H1 (cell line): Measurements from ENCODE around the gene IL16. TPM values are rescaled to one million over a fixed set of nuclear protein-coding genes. Genes with fewer than 3 reads are reported as not detected.
A peak's percentile ranks its signal among the peaks of the same experiment; 100 is the strongest.

Experiments
- CTCF ChIA-PET: fragments of 300-600 bp; sonication (Branson Sonifier 250); formaldehyde crosslinking; loops from one replicate; lab custom pipeline; 2021; ENCODE audit not compliant: partially characterized antibody; lab: Charles Lee
- POLR2A ChIA-PET: fragments of 300-600 bp; sonication (Branson Sonifier 250); formaldehyde crosslinking; loops from one replicate; lab custom pipeline; 2021; ENCODE audit warnings: inconsistent platforms; ENCODE audit not compliant: partially characterized antibody; lab: Charles Lee
- DNase-seq, 2 experiments: peaks; one replicate each; pipeline versions ENCODE4 v3.0.0 to v3.0.0-alpha.2; 2010 to 2022; ENCODE audit warnings: low spot score in 2 of 2, low read depth in 1 of 2, mixed read lengths in 1 of 2
- FAIRE-seq: peaks from 2 replicates; lab custom pipeline; 2011; peaks lifted over from hg19 to GRCh38; lab: Jason Lieb, UNC
- H2AFZ ChIP-seq: 2 replicates; pipeline ENCODE4 v1.8.1; 2012; ENCODE audit warnings: low read length, inconsistent platforms
- H2AK5ac ChIP-seq: 2 replicates; pipeline ENCODE4 v1.6.1; 2013; ENCODE audit warnings: low read depth, low read length
- H2BK120ac ChIP-seq: replicated peaks from 2 replicates; pipeline ENCODE3; 2013; ENCODE audit warnings: low read depth, low read length, inconsistent platforms
- H2BK12ac ChIP-seq: 2 replicates; pipeline ENCODE4 v1.6.1; 2013; ENCODE audit warnings: low read depth, low read length
- H2BK15ac ChIP-seq: 2 replicates; pipeline ENCODE4 v1.6.1; 2013; ENCODE audit warnings: low read length
- H2BK20ac ChIP-seq: 2 replicates; pipeline ENCODE4 v1.6.1; 2013; ENCODE audit warnings: low read length
- H2BK5ac ChIP-seq: 2 replicates; pipeline ENCODE4 v1.6.1; 2013; ENCODE audit warnings: low read depth, low read length
- H3K14ac ChIP-seq: 2 replicates; pipeline ENCODE4 v1.6.1; 2013; ENCODE audit warnings: inconsistent platforms; ENCODE audit not compliant: insufficient read length
- H3K18ac ChIP-seq: 2 replicates; pipeline ENCODE4 v1.6.1; 2013; ENCODE audit warnings: low read length; ENCODE audit errors: extremely low read depth
- H3K23ac ChIP-seq: 2 replicates; pipeline ENCODE4 v1.6.1; 2013; ENCODE audit warnings: inconsistent platforms; ENCODE audit not compliant: insufficient read length
- H3K23me2 ChIP-seq: 2 replicates; pipeline ENCODE4 v1.6.1; 2013; ENCODE audit warnings: low read depth, low read length
- H3K27ac ChIP-seq: 2 replicates; pipeline ENCODE4 v1.6.1; 2011; ENCODE audit warnings: low read depth, low read length, inconsistent platforms
- H3K27me3 ChIP-seq, 4 experiments: replicated peaks in 1 of 4; 1 replicate in 1 of 4; 2 replicates in 3 of 4; pipeline versions ENCODE4 v1.6.1 to v1.8.1; 2011 to 2013; ENCODE audit warnings: low read length in 3 of 4, mild to moderate bottlenecking in 3 of 4, inconsistent platforms in 2 of 4, mixed read lengths in 2 of 4, moderate library complexity in 1 of 4; ENCODE audit not compliant: control insufficient read depth in 3 of 4, insufficient read depth in 3 of 4; ENCODE audit errors: extremely low read depth in 1 of 4
- H3K36me3 ChIP-seq, 4 experiments: 2 replicates each; pipeline versions ENCODE4 v1.6.1 to v1.8.1; 2011 to 2013; ENCODE audit warnings: mild to moderate bottlenecking in 4 of 4, low read length in 3 of 4, moderate library complexity in 2 of 4, control low read depth in 1 of 4, inconsistent platforms in 1 of 4; ENCODE audit not compliant: insufficient read depth in 4 of 4, control insufficient read depth in 2 of 4
- H3K4ac ChIP-seq: replicated peaks from 2 replicates; pipeline ENCODE3; 2013; ENCODE audit warnings: low read length, low read depth, mixed read lengths, inconsistent platforms; ENCODE audit not compliant: insufficient read length
- H3K4me1 ChIP-seq, 4 experiments: replicated peaks in 1 of 4; 1 replicate in 1 of 4; 2 replicates in 3 of 4; pipeline versions ENCODE4 v1.6.1 to v1.8.1; 2011 to 2013; ENCODE audit warnings: low read length in 3 of 4, inconsistent platforms in 2 of 4, mixed read lengths in 1 of 4; ENCODE audit not compliant: insufficient read depth in 4 of 4, control insufficient read depth in 3 of 4
- H3K4me2 ChIP-seq, 2 experiments: 2 replicates each; pipeline versions ENCODE4 v1.6.1 to v1.8.1; 2011 to 2013; ENCODE audit warnings: low read depth in 2 of 2, low read length in 2 of 2, control low read depth in 1 of 2, inconsistent platforms in 1 of 2, mild to moderate bottlenecking in 1 of 2; ENCODE audit not compliant: insufficient read depth in 1 of 2
- H3K4me3 ChIP-seq, 4 experiments: fragments of 200-600, 300-600 bp in 1 of 4; sonication (generic), shearing (Covaris generic), sonication (Bioruptor Twin) in 1 of 4; 2 replicates each; pipeline versions ENCODE4 v1.5.1 to v1.8.1; 2011 to 2016; ENCODE audit warnings: low read length in 4 of 4, low read depth in 3 of 4, control low read depth in 2 of 4, inconsistent platforms in 2 of 4, mild to moderate bottlenecking in 2 of 4, mixed read lengths in 1 of 4, moderate library complexity in 1 of 4; ENCODE audit not compliant: insufficient read depth in 2 of 4; ENCODE audit errors: extremely low read depth in 1 of 4
- H3K56ac ChIP-seq: replicated peaks from 2 replicates; pipeline ENCODE3; 2013; ENCODE audit warnings: low read depth, mild to moderate bottlenecking, mixed read lengths, low read length, inconsistent platforms; ENCODE audit not compliant: insufficient read length
- H3K79me1 ChIP-seq: 2 replicates; pipeline ENCODE4 v1.6.1; 2013; ENCODE audit warnings: low read depth, low read length, control low read depth
- H3K79me2 ChIP-seq, 2 experiments: 2 replicates each; pipeline versions ENCODE4 v1.6.1 to v1.8.1; 2012 to 2013; ENCODE audit warnings: low read length in 2 of 2, mild to moderate bottlenecking in 2 of 2, inconsistent platforms in 1 of 2; ENCODE audit not compliant: insufficient read depth in 2 of 2, control insufficient read depth in 1 of 2
- H3K9ac ChIP-seq, 4 experiments: replicated peaks in 1 of 4; 1 replicate in 1 of 4; 2 replicates in 3 of 4; pipeline versions ENCODE4 v1.6.1 to v1.8.1; 2011 to 2013; ENCODE audit warnings: low read depth in 3 of 4, low read length in 3 of 4, control low read depth in 2 of 4, mild to moderate bottlenecking in 2 of 4, moderate library complexity in 2 of 4, inconsistent platforms in 1 of 4; ENCODE audit errors: extremely low read depth in 1 of 4
- H3K9me3 ChIP-seq, 2 experiments: 2 replicates each; pipeline versions ENCODE4 v1.6.1 to v1.8.1; 2012 to 2013; ENCODE audit warnings: mild to moderate bottlenecking in 2 of 2, moderate library complexity in 2 of 2, control low read depth in 1 of 2, inconsistent platforms in 1 of 2, low read depth in 1 of 2, low read length in 1 of 2, mixed read lengths in 1 of 2; ENCODE audit not compliant: insufficient read depth in 2 of 2
- H4K20me1 ChIP-seq, 2 experiments: replicated peaks in 1 of 2; 2 replicates each; pipeline versions ENCODE3 to v1.8.1; 2011 to 2013; ENCODE audit warnings: inconsistent platforms in 2 of 2, low read length in 2 of 2, mild to moderate bottlenecking in 1 of 2; ENCODE audit not compliant: insufficient read depth in 2 of 2, control insufficient read depth in 1 of 2
- H4K5ac ChIP-seq: 2 replicates; pipeline ENCODE4 v1.6.1; 2013; ENCODE audit warnings: low read length, low read depth, mixed read lengths, inconsistent platforms; ENCODE audit not compliant: insufficient read length
- H4K8ac ChIP-seq: 2 replicates; pipeline ENCODE4 v1.8.0; 2013; ENCODE audit warnings: mild to moderate bottlenecking, moderate library complexity, low read length, inconsistent platforms; ENCODE audit not compliant: insufficient read depth; ENCODE audit errors: extremely low read depth
- H4K91ac ChIP-seq: replicated peaks from 2 replicates; pipeline ENCODE3; 2013; ENCODE audit warnings: low read length, mixed read lengths, inconsistent platforms; ENCODE audit not compliant: insufficient read length
- PHF8 ChIP-seq: fragments of 200-600 bp; sonication (generic); conservative IDR thresholded peaks from 2 replicates; pipeline ENCODE4 v1.7.1; 2012; ENCODE audit warnings: low read depth, mild to moderate bottlenecking, inconsistent platforms, low read length, moderate library complexity
- SP1 ChIP-seq: IDR thresholded peaks from 2 replicates; pipeline ENCODE4 v1.6.1; 2011; ENCODE audit warnings: low read depth, low read length
- WGBS, 2 experiments: shearing (Covaris generic) in 1 of 2; methylation state at CpG; one replicate each; pipeline versions ENCODE4 v1.1.6 to v1.1.7; 2013 to 2015; ENCODE audit warnings: low lambda C conversion rate in 2 of 2, mixed read lengths in 2 of 2, inconsistent platforms in 1 of 2, low coverage in 1 of 2, missing lambda C conversion rate in 1 of 2; ENCODE audit not compliant: insufficient replicate concordance in 2 of 2, insufficient coverage in 1 of 2, insufficient read length in 1 of 2; ENCODE audit errors: extremely low coverage in 1 of 2, missing lambda C conversion rate in 1 of 2; 5-methylcytosine and 5-hydroxymethylcytosine counted together
- polyA plus RNA-seq, 7 experiments: library from polyadenylated mRNA; depleted of rRNA in 3 of 7; stranded (reverse) in 5 of 7; unstranded in 2 of 7; fragments of >200 nt in 5 of 7; fragments of 200-250 nt in 2 of 7; gene quantifications; 1 replicate in 5 of 7; 2 replicates in 1 of 7; 4 replicates in 1 of 7; pipeline versions ENCODE4 v1.2.1 to v1.2.3, GENCODE V29; 2011 to 2013; ENCODE audit warnings: missing spikeins in 2 of 7, mixed read lengths in 2 of 7
- total RNA-seq: library from RNA; stranded (reverse); fragmentation: NEBNext Ultra II Directional; extraction: Animal tissue kit (Norgen Biotek cat#: 25700); gene quantifications from 2 replicates; pipeline ENCODE4 v1.2.1, GENCODE V29; 2021

Gene IL16
- total and polyA plus RNA-seq, 2 of the 8 experiments (the other 6 are each of a cell fraction or from before 2014, with no cell fraction given) = 0.03 to 0.09 TPM

GRCh38 chr15:81189583-81190283 lies 6.9 kb upstream of the IL16 start:
- no peaks in the 10 kb centered on the region for H3K9me3 ChIP-seq
- no peak overlapping the region for H3K56ac ChIP-seq
- no peak overlapping the region for H3K23ac ChIP-seq
- H3K79me1 ChIP-seq = no peaks in the 10 kb centered on the region
- no peak overlapping the region for H2BK12ac ChIP-seq
- H3K18ac ChIP-seq = no peak overlapping the region
- no peak overlapping the region; the same call in 1 of the 2 replicates for H2BK15ac ChIP-seq
- H4K8ac ChIP-seq = no peak overlapping the region
- 91% methylated on average over 11 of the region's 11 CpGs; no CpG with 5 or more reads in 1 of the 2 experiments for WGBS, 2 experiments
- FAIRE-seq (no peak), DNase-seq (peak in 1 of 2 experiments; percentile 34)
- H3K36me3 ChIP-seq = no peaks in the 10 kb centered on the region
- H4K5ac ChIP-seq = no peak overlapping the region
- H2AK5ac ChIP-seq = no peak overlapping the region
- H2AFZ ChIP-seq = no peak overlapping the region
- H3K14ac ChIP-seq = no peak overlapping the region
- H2BK5ac ChIP-seq = no peak overlapping the region
- no peak overlapping the region for H3K4ac ChIP-seq
- no peaks in the 10 kb centered on the region for H3K27me3 ChIP-seq
- H3K4me1 ChIP-seq = no peaks in the 10 kb centered on the region; a peak in 1 of 7 replicates
- H3K23me2 ChIP-seq = no peaks in the 10 kb centered on the region
- no peaks in the 10 kb centered on the region for H4K20me1 ChIP-seq
- CTCF ChIA-PET = interaction anchor here (0.6 to 3.5 kb wide), 3 partner anchors 76 to 91 kb away, joined by 4 to 14 read pairs (median 6); no protein-coding TSS in a partner anchor
- no peak overlapping the region for H3K4me3 ChIP-seq
- H3K4me2 ChIP-seq = no peak overlapping the region
- H3K79me2 ChIP-seq = no peaks in the 10 kb centered on the region
- no peak overlapping the region for H2BK20ac ChIP-seq
- POLR2A ChIA-PET = no interaction called here
- H2BK120ac ChIP-seq = no peak overlapping the region
- no peak overlapping the region for H3K27ac ChIP-seq
- H3K9ac ChIP-seq = no peak overlapping the region
- no peak overlapping the region for H4K91ac ChIP-seq
- TF ChIP-seq PHF8 (no peak), SP1 (no peak)
